Gastrocnemius medialis (tissue), 4 donors: ENCODE measurements around the gene ZNF598.

ENCODE experiments used
- CTCF ChIP-seq, 5 experiments: fragments of 450-650 bp in 3 of 5; fragments of 200-600 bp in 2 of 5; sonication (generic) in 2 of 5; IDR thresholded peaks in 4 of 5; conservative IDR thresholded peaks in 1 of 5; 1 replicate in 4 of 5; 2 replicates in 1 of 5; pipeline ENCODE4 v1.5.1; 2016 to 2019; ENCODE audit warnings: antibody characterized with exemption in 5 of 5, mild to moderate bottlenecking in 3 of 5, moderate library complexity in 3 of 5
- POLR2A ChIP-seq, 2 donors: fragments of 450-650 bp; IDR thresholded peaks; one replicate each; pipeline ENCODE4 v1.6.1; 2017; ENCODE audit warnings: antibody characterized with exemption in 2 of 2, mild to moderate bottlenecking in 2 of 2, moderate library complexity in 2 of 2

- TF ChIP-seq CTCF (IDR thresholded peaks at IDR 0.05 in 4 of 5, conservative IDR thresholded peaks at IDR 0.05 in 1 of 5) (no peak), POLR2A (IDR thresholded peaks at IDR 0.05) (no peak)
Measured at GRCh38 chr16:1997494-1998359, 11.9 kb downstream of the ZNF598 start.
